ENCODE measurements around the gene METTL2B. TPM values are rescaled to one million over a fixed set of nuclear protein-coding genes. Genes with fewer than 3 reads are reported as not detected.
"Not testable (repeated sequence)": the region's sequence is repeated elsewhere in the genome, so short reads cannot be mapped to it uniquely, and the experiment has no call there.

The METTL2B gene
- total RNA-seq (2014; rRNA removed; shearing (Covaris generic); ENCODE audit: low replicate concordance) = 20.7 and 27.8 TPM in 2 replicates

DNA sequence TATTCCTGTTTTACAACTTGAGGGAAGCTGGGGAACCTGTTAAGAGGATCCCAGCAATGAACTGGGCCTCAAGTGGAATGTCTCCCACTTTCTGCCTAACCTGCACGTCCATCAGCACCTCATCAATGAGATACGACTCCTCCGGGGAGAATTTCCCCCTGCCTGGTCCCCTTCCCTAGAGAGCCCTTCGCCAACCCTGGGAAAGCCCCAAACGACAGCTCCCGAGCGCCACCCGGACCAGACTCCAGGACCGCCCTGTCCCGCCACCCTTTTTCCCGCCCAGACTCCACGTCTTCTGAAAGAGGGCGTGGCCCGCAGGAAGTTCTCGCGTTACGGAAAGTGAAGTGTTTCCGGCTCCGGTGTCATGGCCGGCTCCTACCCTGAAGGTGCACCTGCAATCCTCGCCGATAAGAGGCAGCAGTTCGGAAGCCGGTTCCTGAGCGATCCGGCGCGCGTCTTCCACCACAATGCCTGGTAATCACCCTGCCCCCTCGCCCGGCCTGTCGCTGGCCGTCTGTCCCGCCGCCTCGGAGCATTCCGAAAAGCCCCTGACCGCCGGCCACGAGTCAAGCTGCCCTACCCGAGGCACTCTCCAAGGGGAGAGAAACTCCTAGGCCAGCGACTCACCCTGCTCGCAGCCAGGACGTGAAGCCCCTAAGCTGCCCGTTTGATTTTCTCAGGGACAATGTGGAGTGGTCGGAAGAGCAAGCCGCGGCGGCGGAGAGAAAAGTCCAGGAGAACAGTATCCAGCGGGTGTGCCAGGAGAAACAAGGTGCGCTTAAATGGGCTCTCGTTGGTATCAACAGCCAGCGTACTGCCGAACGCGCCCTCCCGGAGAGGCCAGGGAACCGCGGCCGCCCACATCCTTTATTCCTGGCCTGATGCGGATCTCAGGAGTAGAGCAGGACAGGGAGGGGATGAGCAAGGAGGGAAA is at the start of gene METTL2B:
TSS of gene METTL2B (plus strand) at position 347 of the 934 bp plus-strand sequence. CDS start at position 365, 18 bp downstream.
- not testable (repeated sequence) for H3K27me3 ChIP-seq (ENCODE audit: low read length); H4K20me1 ChIP-seq (ENCODE audit: insufficient read depth, low read depth, low read length); H3K9me2 ChIP-seq (replicated peaks; ENCODE audit: insufficient read depth, low read length); H3K9me3 ChIP-seq (ENCODE audit: low read length); H3K36me3 ChIP-seq (ENCODE audit: insufficient read depth, low read length)
- Histone ChIP-seq H3K4me1 (ENCODE audit: low read length) (peaks cover 16% of the 10 kb centered on the region), H3K79me2 (ENCODE audit: low read length) (peaks cover 30% of the 10 kb centered on the region), H2AFZ (ENCODE audit: low read length) (peak within 1 kb of the TSS; percentile 84; the same call in 1 of the 2 replicates), H3K4me3 (ENCODE audit: low read length) (peak within 1 kb of the TSS; percentile 90), H3K27ac (ENCODE audit: low read length) (peak within 1 kb of the TSS; percentile 72), H3K9ac (ENCODE audit: low read length) (peak within 1 kb of the TSS; percentile 91), H3K4me2 (ENCODE audit: low read depth, low read length, poor library complexity, severe bottlenecking) (peak within 1 kb of the TSS; percentile 93)
- DNase-seq = peak; percentile 97

DNA sequence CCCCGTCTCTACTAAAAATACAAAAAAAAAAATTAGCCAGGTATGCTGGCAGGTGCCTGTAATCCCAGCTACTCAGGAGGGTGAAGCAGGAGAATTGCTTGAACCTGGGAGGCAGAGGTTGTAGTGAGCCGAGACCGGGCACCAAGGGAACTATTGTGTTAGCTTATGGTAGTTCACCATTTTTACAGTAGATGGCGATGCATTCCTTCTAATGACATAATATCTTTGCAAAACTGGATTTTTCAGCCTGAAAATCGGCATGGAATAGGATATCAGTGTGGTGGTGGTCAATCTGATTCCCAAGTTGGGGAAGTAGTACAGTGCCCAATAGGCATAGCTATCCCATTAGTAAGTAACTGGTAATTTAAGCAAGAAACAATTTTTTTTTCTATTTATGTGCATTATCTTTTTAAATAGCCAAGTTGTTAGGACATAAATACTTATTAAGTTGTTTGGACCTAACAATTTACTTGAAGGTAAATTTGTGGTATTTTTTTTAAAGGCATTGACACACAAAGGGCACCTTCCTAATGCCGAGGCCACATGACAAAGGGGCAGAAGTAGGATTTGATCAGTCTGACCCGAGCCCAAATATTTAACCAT is 49.2 kb upstream of the METTL2B start:
- no peak overlapping the region for H3K9ac ChIP-seq (ENCODE audit: low read length)
- no peak overlapping the region for H2AFZ ChIP-seq (ENCODE audit: low read length)
- no peak overlapping the region for H3K4me2 ChIP-seq (ENCODE audit: low read depth, low read length, poor library complexity, severe bottlenecking)
- H3K27ac ChIP-seq (ENCODE audit: low read length) = no peak overlapping the region
- no peaks in the 10 kb centered on the region for H3K9me2 ChIP-seq (replicated peaks; ENCODE audit: insufficient read depth, low read length)
- DNase-seq = peak; percentile 85
- no peaks in the 10 kb centered on the region for H4K20me1 ChIP-seq (ENCODE audit: insufficient read depth, low read depth, low read length)
- no peaks in the 10 kb centered on the region for H3K36me3 ChIP-seq (ENCODE audit: insufficient read depth, low read length)
- no peak overlapping the region for H3K4me3 ChIP-seq (ENCODE audit: low read length)
- no peaks in the 10 kb centered on the region for H3K79me2 ChIP-seq (ENCODE audit: low read length)
- H3K4me1 ChIP-seq (ENCODE audit: low read length) = no peaks in the 10 kb centered on the region
- no peaks in the 10 kb centered on the region for H3K27me3 ChIP-seq (ENCODE audit: low read length)
- no peaks in the 10 kb centered on the region for H3K9me3 ChIP-seq (ENCODE audit: low read length)

- no peak overlapping the region for H3K4me3 ChIP-seq (ENCODE audit: low read length)
- H3K79me2 ChIP-seq (ENCODE audit: low read length) = no peaks in the 10 kb centered on the region
- no peak overlapping the region for H3K4me2 ChIP-seq (ENCODE audit: low read depth, low read length, poor library complexity, severe bottlenecking)
- no peaks in the 10 kb centered on the region for H3K36me3 ChIP-seq (ENCODE audit: insufficient read depth, low read length)
- no peak overlapping the region for H2AFZ ChIP-seq (ENCODE audit: low read length)
- H3K27me3 ChIP-seq (ENCODE audit: low read length) = no peaks in the 10 kb centered on the region
- H3K9me2 ChIP-seq (replicated peaks; ENCODE audit: insufficient read depth, low read length) = no peaks in the 10 kb centered on the region
- H3K9ac ChIP-seq (ENCODE audit: low read length) = no peak overlapping the region
- no peaks in the 10 kb centered on the region for H3K4me1 ChIP-seq (ENCODE audit: low read length)
- no peak overlapping the region for H3K27ac ChIP-seq (ENCODE audit: low read length)
- no peaks in the 10 kb centered on the region for H3K9me3 ChIP-seq (ENCODE audit: low read length)
- H4K20me1 ChIP-seq (ENCODE audit: insufficient read depth, low read depth, low read length) = no peaks in the 10 kb centered on the region
- no peak for DNase-seq
Measured at GRCh38 chr7:128430207-128430606, 46.3 kb upstream of the METTL2B start.

DNA sequence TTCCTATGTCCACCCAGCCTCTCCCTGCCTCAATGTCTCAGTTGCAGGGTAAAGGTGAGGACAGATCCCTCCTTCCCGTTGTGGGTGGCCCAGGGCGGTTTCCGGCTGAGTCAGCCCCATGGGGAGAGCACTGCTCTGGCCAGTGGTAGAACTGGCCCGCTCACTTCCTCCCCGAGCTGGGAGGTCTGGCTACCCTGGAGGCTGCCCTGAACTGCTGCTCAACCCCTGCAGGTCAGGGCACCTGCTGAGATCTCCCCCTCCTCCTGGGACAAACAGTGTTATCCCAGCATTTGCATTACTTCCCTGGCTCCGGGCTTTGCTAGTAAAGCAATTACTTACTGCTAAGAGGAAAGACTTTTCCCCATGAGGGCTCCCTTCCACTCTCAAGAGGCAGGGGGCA is 45.3 kb upstream of the METTL2B start:
- Histone ChIP-seq H3K79me2 (ENCODE audit: low read length) (no peaks in the 10 kb centered on the region), H3K27me3 (ENCODE audit: low read length) (no peaks in the 10 kb centered on the region), H4K20me1 (ENCODE audit: insufficient read depth, low read depth, low read length) (no peaks in the 10 kb centered on the region), H3K36me3 (ENCODE audit: insufficient read depth, low read length) (no peaks in the 10 kb centered on the region), H3K27ac (ENCODE audit: low read length) (no peak overlapping the region), H3K9me2 (replicated peaks; ENCODE audit: insufficient read depth, low read length) (no peaks in the 10 kb centered on the region), H3K9me3 (ENCODE audit: low read length) (no peaks in the 10 kb centered on the region), H3K4me2 (ENCODE audit: low read depth, low read length, poor library complexity, severe bottlenecking) (no peak overlapping the region), H3K4me3 (ENCODE audit: low read length) (no peak overlapping the region), H3K9ac (ENCODE audit: low read length) (no peak overlapping the region), H2AFZ (ENCODE audit: low read length) (no peak overlapping the region), H3K4me1 (ENCODE audit: low read length) (no peaks in the 10 kb centered on the region)
- no peak for DNase-seq

DNA sequence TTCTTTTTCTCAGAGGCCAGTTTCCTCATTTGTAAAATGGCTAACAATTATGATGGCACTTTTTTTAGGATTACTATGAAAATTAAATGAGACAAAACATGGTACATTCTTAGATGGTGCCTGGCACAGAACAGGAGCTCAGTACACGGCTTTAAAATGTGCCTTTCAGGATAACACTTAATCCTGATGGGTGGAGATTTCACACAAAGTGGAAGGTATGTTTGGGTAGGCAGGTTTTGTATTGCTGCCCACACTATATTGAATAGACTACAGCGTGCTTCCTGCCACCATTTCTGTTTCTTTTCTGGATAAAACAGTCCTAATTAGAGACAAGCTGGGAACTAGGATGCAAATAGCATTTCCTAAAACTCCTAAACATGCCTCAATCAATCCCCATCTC is 44.8 kb upstream of the METTL2B start:
- H4K20me1 ChIP-seq (ENCODE audit: insufficient read depth, low read depth, low read length) = no peaks in the 10 kb centered on the region
- H3K4me2 ChIP-seq (ENCODE audit: low read depth, low read length, poor library complexity, severe bottlenecking) = no peak overlapping the region
- no peaks in the 10 kb centered on the region for H3K9me3 ChIP-seq (ENCODE audit: low read length)
- H2AFZ ChIP-seq (ENCODE audit: low read length) = no peak overlapping the region
- H3K9ac ChIP-seq (ENCODE audit: low read length) = no peak overlapping the region
- no peaks in the 10 kb centered on the region for H3K9me2 ChIP-seq (replicated peaks; ENCODE audit: insufficient read depth, low read length)
- no peaks in the 10 kb centered on the region for H3K27me3 ChIP-seq (ENCODE audit: low read length)
- H3K4me3 ChIP-seq (ENCODE audit: low read length) = no peak overlapping the region
- no peaks in the 10 kb centered on the region for H3K36me3 ChIP-seq (ENCODE audit: insufficient read depth, low read length)
- H3K4me1 ChIP-seq (ENCODE audit: low read length) = no peaks in the 10 kb centered on the region
- DNase-seq = no peak
- no peaks in the 10 kb centered on the region for H3K79me2 ChIP-seq (ENCODE audit: low read length)
- no peak overlapping the region for H3K27ac ChIP-seq (ENCODE audit: low read length)

DNA sequence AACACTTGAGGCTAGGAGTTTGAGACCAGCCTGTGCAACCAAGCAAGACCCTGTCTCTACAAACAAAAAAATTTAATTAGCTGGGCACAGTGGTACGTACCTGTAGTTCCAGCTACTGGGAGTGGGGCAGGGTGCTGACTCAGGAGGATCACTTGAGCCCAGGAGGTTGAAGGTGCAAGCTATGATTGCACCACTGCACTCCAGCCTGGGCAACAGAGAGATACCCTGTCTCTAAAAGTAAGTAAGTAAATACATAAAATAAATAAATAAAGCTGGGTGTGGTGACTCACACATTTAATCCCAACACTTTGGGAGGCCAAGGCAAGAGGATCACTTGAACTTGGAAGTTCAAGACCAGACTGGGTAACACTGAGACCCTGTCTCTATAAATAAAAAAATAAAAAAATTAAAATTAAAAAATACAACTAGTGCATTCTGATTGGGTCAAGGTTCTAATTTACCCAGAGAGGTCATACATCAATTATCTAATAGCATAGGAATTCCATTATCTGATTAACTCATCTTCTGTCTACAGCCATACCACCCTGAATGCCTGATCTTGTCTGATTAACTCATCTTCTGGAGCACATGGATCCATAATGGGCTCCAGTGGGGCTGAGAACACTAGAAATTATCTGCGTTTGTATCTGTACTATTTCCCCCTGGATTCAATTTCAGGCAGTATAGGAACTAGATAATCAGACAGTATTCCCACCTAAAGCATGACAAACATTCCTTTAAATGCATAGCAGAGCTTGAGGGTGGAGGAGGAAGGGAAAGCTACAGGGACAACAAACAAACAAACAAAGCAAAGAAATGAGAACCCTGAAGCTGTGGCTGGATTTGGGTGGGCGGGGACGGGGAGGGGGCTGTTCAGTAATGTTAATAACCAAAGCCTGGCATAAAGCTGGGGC is 41.9 kb upstream of the METTL2B start:
- Histone ChIP-seq H3K4me3 (ENCODE audit: low read length) (no peak overlapping the region), H3K9me3 (ENCODE audit: low read length) (no peaks in the 10 kb centered on the region), H3K27ac (ENCODE audit: low read length) (no peak overlapping the region), H4K20me1 (ENCODE audit: insufficient read depth, low read depth, low read length) (no peaks in the 10 kb centered on the region), H3K4me1 (ENCODE audit: low read length) (peaks cover 15% of the 10 kb centered on the region), H3K4me2 (ENCODE audit: low read depth, low read length, poor library complexity, severe bottlenecking) (no peak overlapping the region), H3K9me2 (replicated peaks; ENCODE audit: insufficient read depth, low read length) (no peaks in the 10 kb centered on the region), H3K27me3 (ENCODE audit: low read length) (no peaks in the 10 kb centered on the region), H3K79me2 (ENCODE audit: low read length) (no peaks in the 10 kb centered on the region), H3K9ac (ENCODE audit: low read length) (no peak overlapping the region), H2AFZ (ENCODE audit: low read length) (no peak overlapping the region), H3K36me3 (ENCODE audit: insufficient read depth, low read length) (no peaks in the 10 kb centered on the region)
- no peak for DNase-seq

DNA sequence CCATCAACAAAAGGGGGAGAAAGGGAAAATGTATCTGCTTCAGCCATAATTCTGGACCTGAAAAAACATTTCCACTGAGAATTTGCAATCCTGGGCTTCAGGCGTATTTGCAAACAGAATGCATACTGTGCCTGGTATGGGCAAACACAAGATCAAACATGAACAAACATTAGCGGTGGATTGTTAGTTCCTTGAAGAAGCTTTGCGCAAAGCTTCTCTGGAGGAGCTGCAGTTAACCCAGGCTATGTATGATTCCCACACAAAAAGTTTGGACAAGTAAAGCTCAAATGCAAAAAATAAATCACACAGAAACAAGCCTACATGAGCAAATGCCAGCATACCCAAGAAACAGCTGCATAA is 41.2 kb upstream of the METTL2B start:
- H3K9ac ChIP-seq (ENCODE audit: low read length) = no peak overlapping the region
- H4K20me1 ChIP-seq (ENCODE audit: insufficient read depth, low read depth, low read length) = no peaks in the 10 kb centered on the region
- no peaks in the 10 kb centered on the region for H3K9me2 ChIP-seq (replicated peaks; ENCODE audit: insufficient read depth, low read length)
- H3K27ac ChIP-seq (ENCODE audit: low read length) = no peak overlapping the region
- H3K36me3 ChIP-seq (ENCODE audit: insufficient read depth, low read length) = no peaks in the 10 kb centered on the region
- DNase-seq = no peak
- no peak overlapping the region for H2AFZ ChIP-seq (ENCODE audit: low read length)
- no peaks in the 10 kb centered on the region for H3K79me2 ChIP-seq (ENCODE audit: low read length)
- H3K4me1 ChIP-seq (ENCODE audit: low read length) = peaks cover 15% of the 10 kb centered on the region
- H3K4me3 ChIP-seq (ENCODE audit: low read length) = no peak overlapping the region
- no peaks in the 10 kb centered on the region for H3K9me3 ChIP-seq (ENCODE audit: low read length)
- no peak overlapping the region for H3K4me2 ChIP-seq (ENCODE audit: low read depth, low read length, poor library complexity, severe bottlenecking)
- H3K27me3 ChIP-seq (ENCODE audit: low read length) = no peaks in the 10 kb centered on the region
